ENCODE data around the gene BMPR1B.

DNA sequence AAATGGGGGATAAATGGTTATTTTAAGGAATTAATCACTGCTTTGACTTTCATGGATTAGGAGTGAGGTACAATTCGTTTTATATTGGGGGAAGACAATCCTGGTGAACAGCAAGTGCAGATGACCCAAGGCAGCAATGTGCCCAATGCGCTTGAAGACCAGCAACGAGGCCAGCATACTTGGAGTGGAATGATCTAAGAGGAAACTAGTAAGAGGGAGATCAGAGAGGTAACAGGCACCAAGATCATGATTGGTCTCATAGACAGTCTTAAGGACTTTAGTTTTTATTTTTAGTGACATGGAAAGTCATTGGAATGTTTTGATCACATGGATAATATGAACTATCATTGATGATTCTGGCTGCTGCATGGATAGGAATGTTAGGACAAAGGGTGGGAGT lies 90.6 kb downstream of the BMPR1B start:
- TF ChIP-seq YY1 (IDR thresholded peaks at IDR 0.05) (no peak), CTCF (IDR thresholded peaks at IDR 0.05; ENCODE audit: low read depth, low read length, missing input control) (no peak), JUND (IDR thresholded peaks at IDR 0.05) (no peak)

Data from liver (tissue), 3 donors.